NCI-H2227 treated with DMSO at 0.1 percent for 48 hours (cell line): ENCODE results near the gene SYCP2L.
"Not testable (repeated sequence)": the region's sequence is repeated elsewhere in the genome, so short reads cannot be mapped to it uniquely, and the experiment has no call there.

ENCODE experiments used
- DNase-seq: peaks from one replicate; lab custom pipeline; 2025; lab: John Stamatoyannopoulos, UW

Gene SYCP2L

GRCh38 chr6:10880366-10880765 lies 6.5 kb upstream of the SYCP2L start:
- no peak for DNase-seq

GRCh38 chr6:10882253-10882630 lies 4.6 kb upstream of the SYCP2L start:
- DNase-seq = not testable (repeated sequence)

GRCh38 chr6:10882657-10883171 lies 4.1 kb upstream of the SYCP2L start:
- DNase-seq = no peak

GRCh38 chr6:10883312-10884244 lies 3.3 kb upstream of the SYCP2L start:
- no peak for DNase-seq

GRCh38 chr6:10884245-10884972 lies 2.4 kb upstream of the SYCP2L start:
- no peak for DNase-seq

- not testable (repeated sequence) for DNase-seq
Measured at GRCh38 chr6:10886365-10886690, 524 bp upstream of the SYCP2L start.

- no peak for DNase-seq
Measured at GRCh38 chr6:10890151-10890550, 3.3 kb downstream of the SYCP2L start.

- no peak for DNase-seq
Measured at GRCh38 chr6:10891960-10892359, 5.1 kb downstream of the SYCP2L start.

GRCh38 chr6:10894958-10895357 lies 8.1 kb downstream of the SYCP2L start:
- no peak for DNase-seq

GRCh38 chr6:10896691-10897090 lies 9.8 kb downstream of the SYCP2L start:
- no peak for DNase-seq

- no peak for DNase-seq
Measured at GRCh38 chr6:10901770-10902169, 14.9 kb downstream of the SYCP2L start.

GRCh38 chr6:10904015-10904414 lies 17.2 kb downstream of the SYCP2L start:
- DNase-seq = no peak

GRCh38 chr6:10908228-10908627 lies 21.4 kb downstream of the SYCP2L start:
- DNase-seq = no peak

- DNase-seq = not testable (repeated sequence)
Measured at GRCh38 chr6:10919520-10919919, 32.7 kb downstream of the SYCP2L start.

GRCh38 chr6:10933126-10933525 lies 46.3 kb downstream of the SYCP2L start:
- no peak for DNase-seq

- no peak for DNase-seq
Measured at GRCh38 chr6:10939840-10940239, 53.0 kb downstream of the SYCP2L start.

- no peak for DNase-seq
Measured at GRCh38 chr6:10945845-10946244, 59.0 kb downstream of the SYCP2L start.

- no peak for DNase-seq
Measured at GRCh38 chr6:10947966-10948365, 61.1 kb downstream of the SYCP2L start.

- DNase-seq = no peak
Measured at GRCh38 chr6:10949579-10950490, 63.0 kb downstream of the SYCP2L start.

GRCh38 chr6:10951675-10952282 lies 64.9 kb downstream of the SYCP2L start:
- peak; percentile 39 for DNase-seq

GRCh38 chr6:10954590-10955010 lies 67.7 kb downstream of the SYCP2L start:
- peak; percentile 81 for DNase-seq

- no peak for DNase-seq
Measured at GRCh38 chr6:10956776-10957175, 69.9 kb downstream of the SYCP2L start.
